ENCODE results near the gene HECA.
A peak's percentile ranks its signal among the peaks of the same experiment; 100 is the strongest.
"Not testable (repeated sequence)": the region's sequence is repeated elsewhere in the genome, so short reads cannot be mapped to it uniquely, and the experiment has no call there.

Gene HECA

GRCh38 chr6:139135578-139136545, 982 bp downstream of the HECA start:
- DNase-seq: no peak

GRCh38 chr6:139137706-139138105, 2.8 kb downstream of the HECA start:
- peak; percentile 79 for DNase-seq

- not testable (repeated sequence) for DNase-seq
Measured at GRCh38 chr6:139140854-139141253, 6.0 kb downstream of the HECA start.

- DNase-seq: peak; percentile 59
Measured at GRCh38 chr6:139142262-139142661, 7.4 kb downstream of the HECA start.

- no peak for DNase-seq
Measured at GRCh38 chr6:139143111-139143510, 8.2 kb downstream of the HECA start.

GRCh38 chr6:139144490-139145085, 9.7 kb downstream of the HECA start:
- DNase-seq: no peak

GRCh38 chr6:139145661-139146060, 10.8 kb downstream of the HECA start:
- no peak for DNase-seq

GRCh38 chr6:139146317-139146726, 11.4 kb downstream of the HECA start:
- DNase-seq: no peak

GRCh38 chr6:139147628-139148027, 12.7 kb downstream of the HECA start:
- no peak for DNase-seq

GRCh38 chr6:139148557-139149235, 13.8 kb downstream of the HECA start:
- no peak for DNase-seq

- DNase-seq: peak; percentile 68
Measured at GRCh38 chr6:139149383-139149782, 14.5 kb downstream of the HECA start.

- DNase-seq: no peak
Measured at GRCh38 chr6:139150920-139151319, 16.0 kb downstream of the HECA start.

GRCh38 chr6:139151425-139152087, 16.7 kb downstream of the HECA start:
- no peak for DNase-seq

GRCh38 chr6:139152088-139152891, 17.4 kb downstream of the HECA start:
- no peak for DNase-seq

GRCh38 chr6:139152892-139153271, 18.0 kb downstream of the HECA start:
- peak; percentile 71 for DNase-seq

- peak; percentile 62 for DNase-seq
Measured at GRCh38 chr6:139153855-139154254, 19.0 kb downstream of the HECA start.

GRCh38 chr6:139154881-139155547, 20.1 kb downstream of the HECA start:
- DNase-seq: no peak

GRCh38 chr6:139156102-139156501, 21.2 kb downstream of the HECA start:
- DNase-seq: no peak

- peak; percentile 71 for DNase-seq
Measured at GRCh38 chr6:139156551-139156950, 21.7 kb downstream of the HECA start.

- DNase-seq: not testable (repeated sequence)
Measured at GRCh38 chr6:139157086-139157485, 22.2 kb downstream of the HECA start.

- DNase-seq: no peak
Measured at GRCh38 chr6:139159016-139159415, 24.1 kb downstream of the HECA start.

- peak; percentile 30 for DNase-seq
Measured at GRCh38 chr6:139161169-139161568, 26.3 kb downstream of the HECA start.
